ENCODE measurements around the gene ARHGAP25.

DNA sequence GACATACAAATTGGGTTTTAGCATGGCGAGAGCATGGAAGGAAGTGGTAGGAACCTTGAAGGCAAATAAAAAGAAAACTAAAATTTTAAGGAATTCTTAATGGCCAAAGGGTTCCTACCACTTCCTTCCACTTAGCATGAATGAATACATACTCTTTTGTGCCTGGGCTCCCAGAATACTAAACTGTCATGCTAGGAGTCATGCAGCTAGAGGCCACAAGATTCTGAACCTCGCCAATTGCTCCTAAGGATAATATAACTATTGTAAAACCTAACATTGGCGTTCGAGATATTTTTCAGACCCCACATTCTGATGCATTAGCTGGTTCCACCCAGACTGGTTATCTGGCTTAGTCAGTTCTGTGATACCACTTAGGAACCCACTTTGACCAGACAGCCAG lies 38.6 kb upstream of the ARHGAP25 start:
- TF ChIP-seq POLR2A (IDR thresholded peaks at IDR 0.05) = no peak
- TF ChIP-seq, protein P1, sequence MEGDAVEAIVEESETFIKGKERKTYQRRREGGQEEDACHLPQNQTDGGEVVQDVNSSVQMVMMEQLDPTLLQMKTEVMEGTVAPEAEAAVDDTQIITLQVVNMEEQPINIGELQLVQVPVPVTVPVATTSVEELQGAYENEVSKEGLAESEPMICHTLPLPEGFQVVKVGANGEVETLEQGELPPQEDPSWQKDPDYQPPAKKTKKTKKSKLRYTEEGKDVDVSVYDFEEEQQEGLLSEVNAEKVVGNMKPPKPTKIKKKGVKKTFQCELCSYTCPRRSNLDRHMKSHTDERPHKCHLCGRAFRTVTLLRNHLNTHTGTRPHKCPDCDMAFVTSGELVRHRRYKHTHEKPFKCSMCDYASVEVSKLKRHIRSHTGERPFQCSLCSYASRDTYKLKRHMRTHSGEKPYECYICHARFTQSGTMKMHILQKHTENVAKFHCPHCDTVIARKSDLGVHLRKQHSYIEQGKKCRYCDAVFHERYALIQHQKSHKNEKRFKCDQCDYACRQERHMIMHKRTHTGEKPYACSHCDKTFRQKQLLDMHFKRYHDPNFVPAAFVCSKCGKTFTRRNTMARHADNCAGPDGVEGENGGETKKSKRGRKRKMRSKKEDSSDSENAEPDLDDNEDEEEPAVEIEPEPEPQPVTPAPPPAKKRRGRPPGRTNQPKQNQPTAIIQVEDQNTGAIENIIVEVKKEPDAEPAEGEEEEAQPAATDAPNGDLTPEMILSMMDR (IDR thresholded peaks at IDR 0.05) = no peak

Data from thyroid gland (tissue), 4 donors.